SK-N-DZ (cell line): ENCODE results near the gene ACAD10.
"Not testable (repeated sequence)": the region's sequence is repeated elsewhere in the genome, so short reads cannot be mapped to it uniquely, and the experiment has no call there.

Experiments
- DNase-seq: peaks from one replicate; pipeline ENCODE4 v3.0.0-alpha.2; 2015; ENCODE audit warnings: low spot score

ACAD10 gene

DNA sequence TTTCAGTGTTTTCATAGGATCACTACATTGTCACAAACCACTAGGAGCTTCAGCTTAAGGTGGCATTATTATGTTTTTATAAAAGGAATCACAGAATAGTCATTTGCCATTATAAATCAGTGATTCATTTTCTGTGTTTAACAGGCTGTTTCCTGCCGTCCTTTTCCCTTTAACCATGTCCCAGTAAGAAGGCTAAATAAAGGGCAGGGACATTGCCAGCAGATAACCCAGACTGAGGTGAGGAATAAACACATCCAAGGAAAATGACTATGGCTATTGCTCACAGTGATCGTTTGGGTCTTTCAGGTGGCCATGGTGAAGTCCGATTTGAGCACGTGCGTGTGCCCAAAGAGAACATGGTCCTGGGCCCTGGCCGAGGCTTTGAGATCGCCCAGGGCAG, 63.0 kb downstream of the ACAD10 start:
- DNase-seq: no peak

DNA sequence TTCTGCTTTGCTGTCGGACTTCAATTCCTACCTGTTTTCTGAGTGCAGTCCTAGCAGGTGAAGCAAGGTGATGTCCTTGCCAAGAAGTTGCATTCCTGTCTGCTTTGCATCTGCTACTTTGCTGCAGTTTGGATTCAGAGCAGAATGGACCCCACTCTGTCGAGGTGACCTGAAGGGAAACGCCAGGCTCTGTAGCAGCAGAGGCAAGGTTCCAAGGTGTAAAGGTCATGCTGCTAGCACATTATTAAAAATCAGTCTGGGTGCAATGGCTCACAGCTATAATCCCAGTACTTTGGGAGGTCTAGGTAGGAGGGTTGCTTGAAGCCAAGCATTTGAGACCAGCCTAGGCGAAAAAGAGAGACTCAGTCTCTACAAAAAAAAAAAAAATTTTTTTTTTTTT, 63.5 kb downstream of the ACAD10 start:
- no peak for DNase-seq

GRCh38 chr12:111753144-111753881, 67.5 kb downstream of the ACAD10 start:
- peak; percentile 65 for DNase-seq

GRCh38 chr12:111754671-111755070, 68.8 kb downstream of the ACAD10 start:
- no peak for DNase-seq

DNA sequence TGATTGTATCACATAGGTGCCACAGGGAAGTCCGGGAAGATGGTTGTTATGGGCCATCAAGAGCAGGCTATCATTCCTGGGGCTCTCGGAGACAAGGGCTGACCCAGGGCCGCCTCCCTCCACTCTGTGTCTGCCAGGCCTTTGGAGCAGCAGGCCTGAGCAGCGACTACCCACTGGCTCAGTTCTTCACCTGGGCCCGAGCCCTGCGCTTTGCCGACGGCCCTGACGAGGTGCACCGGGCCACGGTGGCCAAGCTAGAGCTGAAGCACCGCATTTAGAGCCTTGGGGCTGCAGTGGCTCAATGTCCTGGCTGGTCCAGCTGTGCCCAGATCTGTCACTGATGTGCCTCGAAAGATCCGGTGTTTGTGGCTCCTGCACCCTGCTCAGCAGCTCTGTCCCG, 70.3 kb downstream of the ACAD10 start:
- DNase-seq: no peak

DNA sequence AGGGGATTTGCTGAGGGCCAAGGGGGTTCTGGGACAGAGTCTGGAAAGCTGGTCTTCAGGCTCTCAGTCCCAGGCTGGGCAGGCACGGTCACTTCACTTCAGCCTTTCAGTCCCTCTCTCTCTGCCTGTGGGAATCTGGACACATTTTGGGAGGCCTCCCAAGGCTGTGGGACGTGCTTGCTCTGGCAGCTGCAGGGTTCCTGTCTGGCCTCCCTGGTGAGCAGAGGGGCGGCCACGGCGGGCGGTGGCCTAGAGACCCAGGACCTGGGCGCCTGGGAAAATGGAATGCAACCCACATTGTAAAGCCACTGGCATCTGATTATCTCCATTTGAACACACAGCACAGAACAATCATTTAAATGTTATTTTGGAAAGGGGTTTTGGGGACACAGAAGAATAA, 70.8 kb downstream of the ACAD10 start:
- DNase-seq: no peak

DNA sequence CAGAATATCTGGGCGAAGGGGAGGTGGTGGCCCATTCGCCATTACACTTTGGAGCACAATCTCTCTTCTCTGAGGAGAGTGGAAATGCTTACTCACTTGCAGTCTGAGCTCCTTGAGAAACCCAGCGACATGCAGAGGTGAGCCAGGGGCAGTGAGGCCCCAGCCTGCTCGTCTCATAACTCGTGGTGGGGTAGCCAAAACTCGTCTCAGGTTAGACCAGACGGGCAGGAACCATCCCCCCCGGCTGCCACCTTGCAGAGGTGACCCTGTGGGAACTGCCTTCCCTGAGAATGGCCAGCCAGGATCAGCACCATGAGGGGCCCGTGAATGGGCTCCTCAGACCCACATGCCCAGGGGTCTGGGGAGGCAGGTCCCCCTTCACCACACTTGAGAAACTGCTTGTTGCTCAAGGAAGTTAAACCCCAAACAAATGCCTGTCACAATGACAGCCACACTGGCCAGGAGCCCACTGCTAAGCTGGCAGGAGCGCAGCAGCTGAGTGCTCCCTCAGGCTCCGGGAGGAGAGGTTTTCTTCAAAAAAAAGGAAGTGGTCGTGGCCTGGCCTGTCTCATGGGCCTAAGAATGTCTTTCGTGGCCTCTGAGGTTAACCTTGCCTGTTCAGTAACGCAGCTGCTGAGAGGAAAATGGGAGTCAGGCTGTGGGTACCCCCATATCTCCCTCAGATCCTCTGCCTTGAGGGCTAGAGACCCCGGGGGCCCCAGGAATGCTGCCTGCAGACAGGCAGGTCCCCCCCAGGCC, 71.7 kb downstream of the ACAD10 start:
- no peak for DNase-seq

- DNase-seq: no peak
These were observed 72.3 kb downstream of the ACAD10 start for GRCh38 chr12:111758120-111758561.

GRCh38 chr12:111759271-111759670, 73.4 kb downstream of the ACAD10 start:
- no peak for DNase-seq

- DNase-seq: no peak
These were observed 74.1 kb downstream of the ACAD10 start for GRCh38 chr12:111759991-111760390.

- no peak for DNase-seq
These were observed 75.2 kb downstream of the ACAD10 start for GRCh38 chr12:111761099-111761498.

DNA sequence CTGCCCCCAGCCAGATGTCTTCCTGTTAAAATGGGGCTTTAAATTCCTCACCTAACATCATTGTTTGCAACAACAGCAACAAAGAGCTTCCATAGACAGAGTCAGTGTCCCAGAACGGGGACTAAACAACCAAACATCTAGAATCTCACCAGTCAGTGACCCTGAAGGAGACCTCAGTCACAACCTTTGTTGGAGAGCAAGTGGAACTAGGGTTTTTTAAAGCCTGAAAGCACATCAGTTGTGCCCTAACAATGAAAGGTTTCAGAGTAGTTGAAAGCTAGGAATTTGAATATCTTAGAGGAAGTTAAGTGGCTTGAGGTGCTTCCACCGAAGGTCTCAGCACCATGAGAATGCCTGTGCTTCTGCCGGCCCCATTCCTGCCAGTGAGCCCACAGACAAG, 75.9 kb downstream of the ACAD10 start:
- DNase-seq: no peak

GRCh38 chr12:111763552-111763951, 77.7 kb downstream of the ACAD10 start:
- DNase-seq: not testable (repeated sequence)

- DNase-seq: no peak
These were observed 78.4 kb downstream of the ACAD10 start for GRCh38 chr12:111764120-111764821.

- DNase-seq: peak; percentile 86
These were observed 80.9 kb downstream of the ACAD10 start, which contains the start of gene ALDH2 for GRCh38 chr12:111766608-111767361. Gene ALDH2, plus strand, starts transcription at chr12:111766933. Its CDS starts 50 bp downstream, at chr12:111766983.

- peak; percentile 40 for DNase-seq
These were observed 81.7 kb downstream of the ACAD10 start for GRCh38 chr12:111767362-111768158.

DNA sequence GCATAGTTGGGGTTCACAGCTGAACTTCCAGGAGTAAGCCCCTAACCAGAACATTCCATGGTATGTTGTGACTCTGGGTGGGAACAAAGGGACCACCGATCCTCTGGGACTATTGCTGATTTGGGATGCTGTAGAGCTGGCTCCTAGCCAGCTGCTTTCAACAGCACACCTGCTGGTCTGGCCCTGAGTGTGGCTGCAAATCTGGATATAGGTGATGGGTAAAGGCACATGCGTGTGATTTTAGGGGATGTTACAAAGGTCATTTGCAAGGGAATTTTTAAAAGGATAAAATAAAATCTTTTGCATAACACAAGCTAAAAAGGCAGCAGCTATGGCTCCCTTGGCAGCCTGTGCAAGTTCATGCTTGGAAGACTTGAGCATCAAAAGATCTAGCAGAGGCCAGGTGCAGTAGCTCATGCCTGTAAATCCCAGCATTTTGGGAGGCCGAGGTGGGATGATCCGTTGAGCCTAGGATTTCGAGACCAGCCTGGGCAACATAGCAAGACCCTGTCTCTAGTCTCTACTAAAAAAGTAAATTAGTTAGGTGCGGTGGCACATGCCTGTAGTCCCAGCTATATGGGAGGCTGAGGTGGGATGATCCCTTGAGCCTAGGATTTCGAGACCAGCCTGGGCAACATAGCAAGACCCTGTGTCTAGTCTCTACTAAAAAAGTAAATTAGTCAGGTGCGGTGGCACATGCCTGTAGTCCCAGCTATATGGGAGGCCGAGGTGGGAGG, 82.5 kb downstream of the ACAD10 start:
- DNase-seq: no peak

DNA sequence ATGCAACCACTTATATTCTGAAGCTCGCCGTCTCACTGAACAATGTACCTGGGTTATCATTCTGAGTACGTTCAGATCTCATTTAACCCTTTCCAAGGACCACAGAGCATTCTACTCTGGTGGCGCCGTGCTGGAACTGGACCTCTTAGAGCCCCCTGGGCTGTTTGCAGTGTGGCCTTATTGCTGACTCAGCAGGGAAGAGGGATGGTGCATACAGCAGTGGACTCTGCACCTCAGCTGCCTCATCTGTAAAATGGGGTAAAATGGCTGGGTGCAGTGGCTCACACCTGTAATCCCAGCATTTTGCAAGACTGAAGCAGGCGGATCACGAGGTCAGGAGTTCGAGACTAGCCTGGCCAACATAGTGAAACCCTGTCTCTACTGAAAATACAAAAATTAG, 83.7 kb downstream of the ACAD10 start:
- no peak for DNase-seq

DNA sequence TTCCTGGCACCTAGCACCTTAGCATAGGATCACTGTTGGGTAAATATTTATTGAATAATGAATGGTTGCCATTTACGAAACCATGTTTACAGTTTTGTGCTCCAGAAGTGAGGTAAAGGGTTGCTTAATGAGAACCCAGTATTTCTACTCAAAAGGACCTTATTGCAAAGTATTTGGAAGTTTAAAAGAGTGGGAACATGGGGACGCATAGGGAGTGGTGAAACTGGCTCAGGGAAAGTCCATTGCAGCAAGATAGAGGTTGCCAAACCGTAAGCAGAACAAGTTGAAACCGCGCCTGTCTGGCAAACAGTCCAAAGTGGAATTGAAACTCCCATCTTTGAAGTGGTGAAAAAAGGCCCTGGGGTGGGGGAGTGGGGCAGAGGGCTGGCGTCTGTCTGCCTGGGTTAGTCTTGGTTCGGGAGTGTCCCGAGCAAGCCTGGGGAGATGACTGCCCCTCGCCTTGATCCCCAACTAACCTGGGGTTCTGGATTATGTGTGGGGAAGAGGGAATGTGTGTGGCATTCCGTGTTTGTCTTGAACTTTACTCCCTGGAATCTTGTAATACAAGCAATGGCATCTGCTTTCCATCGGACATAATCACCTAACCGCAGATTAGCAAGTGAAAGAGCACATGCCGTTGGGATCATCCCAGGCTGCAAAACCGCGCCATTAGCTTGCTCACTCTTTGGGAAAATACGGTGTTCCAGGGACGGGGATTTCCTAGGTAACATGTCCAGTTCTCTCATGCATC, 88.1 kb downstream of the ACAD10 start:
- no peak for DNase-seq
